H1 (cell line): Measurements from ENCODE around the gene FSD1. TPM values are rescaled to one million over a fixed set of nuclear protein-coding genes. Genes with fewer than 3 reads are reported as not detected.

Source experiments
- CTCF ChIA-PET: fragments of 300-600 bp; sonication (Branson Sonifier 250); formaldehyde crosslinking; loops from one replicate; lab custom pipeline; 2021; ENCODE audit not compliant: partially characterized antibody; lab: Charles Lee
- POLR2A ChIA-PET: fragments of 300-600 bp; sonication (Branson Sonifier 250); formaldehyde crosslinking; loops from one replicate; lab custom pipeline; 2021; ENCODE audit warnings: inconsistent platforms; ENCODE audit not compliant: partially characterized antibody; lab: Charles Lee
- DNase-seq, 2 experiments: peaks; one replicate each; pipeline versions ENCODE4 v3.0.0 to v3.0.0-alpha.2; 2010 to 2022; ENCODE audit warnings: low spot score in 2 of 2, low read depth in 1 of 2, mixed read lengths in 1 of 2
- FAIRE-seq: peaks from 2 replicates; lab custom pipeline; 2011; peaks lifted over from hg19 to GRCh38; lab: Jason Lieb, UNC
- H2AFZ ChIP-seq: 2 replicates; pipeline ENCODE4 v1.8.1; 2012; ENCODE audit warnings: low read length, inconsistent platforms
- H2AK5ac ChIP-seq: 2 replicates; pipeline ENCODE4 v1.6.1; 2013; ENCODE audit warnings: low read depth, low read length
- H2BK120ac ChIP-seq: replicated peaks from 2 replicates; pipeline ENCODE3; 2013; ENCODE audit warnings: low read depth, low read length, inconsistent platforms
- H2BK12ac ChIP-seq: 2 replicates; pipeline ENCODE4 v1.6.1; 2013; ENCODE audit warnings: low read depth, low read length
- H2BK15ac ChIP-seq: 2 replicates; pipeline ENCODE4 v1.6.1; 2013; ENCODE audit warnings: low read length
- H2BK20ac ChIP-seq: 2 replicates; pipeline ENCODE4 v1.6.1; 2013; ENCODE audit warnings: low read length
- H2BK5ac ChIP-seq: 2 replicates; pipeline ENCODE4 v1.6.1; 2013; ENCODE audit warnings: low read depth, low read length
- H3K14ac ChIP-seq: 2 replicates; pipeline ENCODE4 v1.6.1; 2013; ENCODE audit warnings: inconsistent platforms; ENCODE audit not compliant: insufficient read length
- H3K18ac ChIP-seq: 2 replicates; pipeline ENCODE4 v1.6.1; 2013; ENCODE audit warnings: low read length; ENCODE audit errors: extremely low read depth
- H3K23ac ChIP-seq: 2 replicates; pipeline ENCODE4 v1.6.1; 2013; ENCODE audit warnings: inconsistent platforms; ENCODE audit not compliant: insufficient read length
- H3K23me2 ChIP-seq: 2 replicates; pipeline ENCODE4 v1.6.1; 2013; ENCODE audit warnings: low read depth, low read length
- H3K27ac ChIP-seq: 2 replicates; pipeline ENCODE4 v1.6.1; 2011; ENCODE audit warnings: low read depth, low read length, inconsistent platforms
- H3K27me3 ChIP-seq, 4 experiments: replicated peaks in 1 of 4; 1 replicate in 1 of 4; 2 replicates in 3 of 4; pipeline versions ENCODE4 v1.6.1 to v1.8.1; 2011 to 2013; ENCODE audit warnings: low read length in 3 of 4, mild to moderate bottlenecking in 3 of 4, inconsistent platforms in 2 of 4, mixed read lengths in 2 of 4, moderate library complexity in 1 of 4; ENCODE audit not compliant: control insufficient read depth in 3 of 4, insufficient read depth in 3 of 4; ENCODE audit errors: extremely low read depth in 1 of 4
- H3K36me3 ChIP-seq, 4 experiments: 2 replicates each; pipeline versions ENCODE4 v1.6.1 to v1.8.1; 2011 to 2013; ENCODE audit warnings: mild to moderate bottlenecking in 4 of 4, low read length in 3 of 4, moderate library complexity in 2 of 4, control low read depth in 1 of 4, inconsistent platforms in 1 of 4; ENCODE audit not compliant: insufficient read depth in 4 of 4, control insufficient read depth in 2 of 4
- H3K4ac ChIP-seq: replicated peaks from 2 replicates; pipeline ENCODE3; 2013; ENCODE audit warnings: low read length, low read depth, mixed read lengths, inconsistent platforms; ENCODE audit not compliant: insufficient read length
- H3K4me1 ChIP-seq, 4 experiments: replicated peaks in 1 of 4; 1 replicate in 1 of 4; 2 replicates in 3 of 4; pipeline versions ENCODE4 v1.6.1 to v1.8.1; 2011 to 2013; ENCODE audit warnings: low read length in 3 of 4, inconsistent platforms in 2 of 4, mixed read lengths in 1 of 4; ENCODE audit not compliant: insufficient read depth in 4 of 4, control insufficient read depth in 3 of 4
- H3K4me2 ChIP-seq, 2 experiments: 2 replicates each; pipeline versions ENCODE4 v1.6.1 to v1.8.1; 2011 to 2013; ENCODE audit warnings: low read depth in 2 of 2, low read length in 2 of 2, control low read depth in 1 of 2, inconsistent platforms in 1 of 2, mild to moderate bottlenecking in 1 of 2; ENCODE audit not compliant: insufficient read depth in 1 of 2
- H3K4me3 ChIP-seq, 4 experiments: fragments of 200-600, 300-600 bp in 1 of 4; sonication (generic), shearing (Covaris generic), sonication (Bioruptor Twin) in 1 of 4; 2 replicates each; pipeline versions ENCODE4 v1.5.1 to v1.8.1; 2011 to 2016; ENCODE audit warnings: low read length in 4 of 4, low read depth in 3 of 4, control low read depth in 2 of 4, inconsistent platforms in 2 of 4, mild to moderate bottlenecking in 2 of 4, mixed read lengths in 1 of 4, moderate library complexity in 1 of 4; ENCODE audit not compliant: insufficient read depth in 2 of 4; ENCODE audit errors: extremely low read depth in 1 of 4
- H3K56ac ChIP-seq: replicated peaks from 2 replicates; pipeline ENCODE3; 2013; ENCODE audit warnings: low read depth, mild to moderate bottlenecking, mixed read lengths, low read length, inconsistent platforms; ENCODE audit not compliant: insufficient read length
- H3K79me1 ChIP-seq: 2 replicates; pipeline ENCODE4 v1.6.1; 2013; ENCODE audit warnings: low read depth, low read length, control low read depth
- H3K79me2 ChIP-seq, 2 experiments: 2 replicates each; pipeline versions ENCODE4 v1.6.1 to v1.8.1; 2012 to 2013; ENCODE audit warnings: low read length in 2 of 2, mild to moderate bottlenecking in 2 of 2, inconsistent platforms in 1 of 2; ENCODE audit not compliant: insufficient read depth in 2 of 2, control insufficient read depth in 1 of 2
- H3K9ac ChIP-seq, 4 experiments: replicated peaks in 1 of 4; 1 replicate in 1 of 4; 2 replicates in 3 of 4; pipeline versions ENCODE4 v1.6.1 to v1.8.1; 2011 to 2013; ENCODE audit warnings: low read depth in 3 of 4, low read length in 3 of 4, control low read depth in 2 of 4, mild to moderate bottlenecking in 2 of 4, moderate library complexity in 2 of 4, inconsistent platforms in 1 of 4; ENCODE audit errors: extremely low read depth in 1 of 4
- H3K9me3 ChIP-seq, 2 experiments: 2 replicates each; pipeline versions ENCODE4 v1.6.1 to v1.8.1; 2012 to 2013; ENCODE audit warnings: mild to moderate bottlenecking in 2 of 2, moderate library complexity in 2 of 2, control low read depth in 1 of 2, inconsistent platforms in 1 of 2, low read depth in 1 of 2, low read length in 1 of 2, mixed read lengths in 1 of 2; ENCODE audit not compliant: insufficient read depth in 2 of 2
- H4K20me1 ChIP-seq, 2 experiments: replicated peaks in 1 of 2; 2 replicates each; pipeline versions ENCODE3 to v1.8.1; 2011 to 2013; ENCODE audit warnings: inconsistent platforms in 2 of 2, low read length in 2 of 2, mild to moderate bottlenecking in 1 of 2; ENCODE audit not compliant: insufficient read depth in 2 of 2, control insufficient read depth in 1 of 2
- H4K5ac ChIP-seq: 2 replicates; pipeline ENCODE4 v1.6.1; 2013; ENCODE audit warnings: low read length, low read depth, mixed read lengths, inconsistent platforms; ENCODE audit not compliant: insufficient read length
- H4K8ac ChIP-seq: 2 replicates; pipeline ENCODE4 v1.8.0; 2013; ENCODE audit warnings: mild to moderate bottlenecking, moderate library complexity, low read length, inconsistent platforms; ENCODE audit not compliant: insufficient read depth; ENCODE audit errors: extremely low read depth
- H4K91ac ChIP-seq: replicated peaks from 2 replicates; pipeline ENCODE3; 2013; ENCODE audit warnings: low read length, mixed read lengths, inconsistent platforms; ENCODE audit not compliant: insufficient read length
- CBX8 ChIP-seq: fragments of 300-800, 300-1000 bp; sonication (generic); IDR thresholded peaks from 2 replicates; pipeline ENCODE4 v1.7.1; 2016; ENCODE audit warnings: low read depth, low read length, borderline replicate concordance
- CREB1 ChIP-seq: IDR thresholded peaks from 2 replicates; pipeline ENCODE4 v1.6.1; 2012; ENCODE audit warnings: inconsistent platforms
- HDAC6 ChIP-seq: IDR thresholded peaks from one replicate; pipeline ENCODE4 v1.7.1; 2012; ENCODE audit warnings: low read depth, mild to moderate bottlenecking, inconsistent platforms, low read length, moderate library complexity
- POLR2A ChIP-seq, 2 experiments: IDR thresholded peaks; 1 replicate in 1 of 2; 2 replicates in 1 of 2; pipeline ENCODE4 v1.6.1; 2011; ENCODE audit warnings: low read depth in 2 of 2, low read length in 2 of 2, mild to moderate bottlenecking in 2 of 2; ENCODE audit errors: control extremely low read depth in 1 of 2
- SAP30 ChIP-seq: fragments of 300-600 bp; sonication (generic); IDR thresholded peaks from 2 replicates; pipeline ENCODE4 v1.7.1; 2012; ENCODE audit warnings: low read length, moderate library complexity, mild to moderate bottlenecking, inconsistent platforms; ENCODE audit not compliant: insufficient read depth, insufficient replicate concordance
- SIN3A ChIP-seq, 2 experiments: IDR thresholded peaks in 1 of 2; conservative IDR thresholded peaks in 1 of 2; 2 replicates each; pipeline ENCODE4 v1.6.1; 2011 to 2012; ENCODE audit warnings: low read length in 2 of 2, improper control_type of control experiment in 1 of 2, low read depth in 1 of 2, mild to moderate bottlenecking in 1 of 2
- SIX5 ChIP-seq: IDR thresholded peaks from 2 replicates; pipeline ENCODE4 v1.6.1; 2011; ENCODE audit warnings: mild to moderate bottlenecking, low read depth, low read length
- SP1 ChIP-seq: IDR thresholded peaks from 2 replicates; pipeline ENCODE4 v1.6.1; 2011; ENCODE audit warnings: low read depth, low read length
- TAF1 ChIP-seq: IDR thresholded peaks from 2 replicates; pipeline ENCODE4 v1.6.1; 2011; ENCODE audit warnings: mild to moderate bottlenecking, low read depth, low read length
- TEAD4 ChIP-seq: IDR thresholded peaks from 2 replicates; pipeline ENCODE4 v1.6.1; 2012; ENCODE audit warnings: low read depth, low read length, inconsistent platforms, mixed read lengths
- WGBS, 2 experiments: shearing (Covaris generic) in 1 of 2; methylation state at CpG; one replicate each; pipeline versions ENCODE4 v1.1.6 to v1.1.7; 2013 to 2015; ENCODE audit warnings: low lambda C conversion rate in 2 of 2, mixed read lengths in 2 of 2, inconsistent platforms in 1 of 2, low coverage in 1 of 2, missing lambda C conversion rate in 1 of 2; ENCODE audit not compliant: insufficient replicate concordance in 2 of 2, insufficient coverage in 1 of 2, insufficient read length in 1 of 2; ENCODE audit errors: extremely low coverage in 1 of 2, missing lambda C conversion rate in 1 of 2; 5-methylcytosine and 5-hydroxymethylcytosine counted together
- polyA plus RNA-seq, 7 experiments: library from polyadenylated mRNA; depleted of rRNA in 3 of 7; stranded (reverse) in 5 of 7; unstranded in 2 of 7; fragments of >200 nt in 5 of 7; fragments of 200-250 nt in 2 of 7; gene quantifications; 1 replicate in 5 of 7; 2 replicates in 1 of 7; 4 replicates in 1 of 7; pipeline versions ENCODE4 v1.2.1 to v1.2.3, GENCODE V29; 2011 to 2013; ENCODE audit warnings: missing spikeins in 2 of 7, mixed read lengths in 2 of 7
- total RNA-seq: library from RNA; stranded (reverse); fragmentation: NEBNext Ultra II Directional; extraction: Animal tissue kit (Norgen Biotek cat#: 25700); gene quantifications from 2 replicates; pipeline ENCODE4 v1.2.1, GENCODE V29; 2021
- TF ChIP-seq, protein P1 (sequence below): IDR thresholded peaks from 2 replicates; pipeline ENCODE4 v1.6.1; 2012; ENCODE audit warnings: low read length, inconsistent platforms

Gene FSD1
- total and polyA plus RNA-seq, 2 of the 8 experiments (the other 6 are each of a cell fraction or from before 2014, with no cell fraction given): 58.8 to 181 TPM

DNA sequence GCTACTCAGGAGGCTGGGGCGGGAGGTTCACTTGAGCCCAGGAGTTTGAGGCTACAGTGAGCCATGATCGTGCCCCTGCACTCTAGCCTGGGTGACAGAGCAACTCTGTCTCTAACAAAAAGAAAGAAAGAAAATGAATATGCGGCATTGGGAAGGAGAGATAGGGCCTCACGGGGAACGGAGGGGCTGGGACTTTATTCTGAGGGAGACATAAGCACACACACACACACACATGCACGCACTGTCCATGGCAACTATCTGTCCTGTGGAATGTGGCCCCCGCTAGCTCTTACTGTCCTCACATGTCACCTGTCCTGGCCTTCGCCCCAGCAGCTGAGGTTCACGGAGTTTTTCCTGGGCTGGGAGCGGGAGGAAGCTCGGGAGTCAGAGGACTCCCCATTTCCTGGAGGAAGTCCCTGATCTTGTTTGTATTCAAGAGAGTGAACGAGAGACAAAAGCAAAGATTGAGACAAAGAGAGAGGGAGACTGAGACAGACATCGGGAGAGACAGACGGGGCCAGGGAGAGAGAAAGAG is 33.6 kb downstream of the FSD1 start:
- H3K23ac ChIP-seq: no peak overlapping the region
- peaks cover 0 to 9% (median 4%) of the 10 kb centered on the region in 4 experiments; a peak in 4 of 7 replicates for H3K4me1 ChIP-seq
- CTCF ChIA-PET: interaction anchor here (1.0 to 20.4 kb wide), 6 partner anchors 8 to 66 kb away, joined by 3 to 311 read pairs (median 3); partner anchors contain the start of gene SHD
- no peak overlapping the region for H3K56ac ChIP-seq
- peak overlapping the region; percentile 62; the same call in 1 of the 2 replicates for H3K18ac ChIP-seq
- no peak overlapping the region for H4K8ac ChIP-seq
- H4K91ac ChIP-seq: no peak overlapping the region
- no peaks in the 10 kb centered on the region for H3K9me3 ChIP-seq
- H4K20me1 ChIP-seq: peaks cover 0 to 10% of the 10 kb centered on the region in 2 experiments
- H3K79me1 ChIP-seq: no peaks in the 10 kb centered on the region
- DNase-seq (no peak), FAIRE-seq (no peak)
- peak overlapping the region; percentile 77; the same call in 1 of the 2 replicates for H2BK12ac ChIP-seq
- H3K27me3 ChIP-seq: no peaks in the 10 kb centered on the region
- no peak overlapping the region for H2AK5ac ChIP-seq
- H3K23me2 ChIP-seq: peaks cover 28% of the 10 kb centered on the region
- H3K79me2 ChIP-seq: no peaks in the 10 kb centered on the region
- peak overlapping the region; percentile 20 to 52 (median 22); a peak in 6 of 8 replicates for H3K4me3 ChIP-seq
- 46% methylated on average over 12 of the region's 14 CpGs; no CpG with 5 or more reads in 1 of the 2 experiments for WGBS, 2 experiments
- H3K4ac ChIP-seq: no peak overlapping the region
- H3K9ac ChIP-seq: peak overlapping the region in 3 of 4 experiments; percentile 17 to 68 (median 25); a peak in 5 of 7 replicates
- no peak overlapping the region for H2BK120ac ChIP-seq
- H2AFZ ChIP-seq: no peak overlapping the region
- no peak overlapping the region for H2BK5ac ChIP-seq
- no peak overlapping the region for H3K14ac ChIP-seq
- 0 out of 2 replicates have a peak overlapping the region, but pooled peaks have one; percentile 7 for H2BK20ac ChIP-seq
- peak overlapping the region; percentile 73 to 74 for H3K4me2 ChIP-seq
- no peak overlapping the region for H4K5ac ChIP-seq
- H2BK15ac ChIP-seq: peak overlapping the region; percentile 90; the same call in 1 of the 2 replicates
- no peak overlapping the region for H3K27ac ChIP-seq
- H3K36me3 ChIP-seq: peaks cover 0 to 3% (median 0%) of the 10 kb centered on the region in 4 experiments; a peak in 2 of 8 replicates
- POLR2A ChIA-PET: interaction anchor here (0.7 to 1.8 kb wide), 7 partner anchors 8 to 79 kb away, joined by 3 to 9 read pairs (median 3); partner anchors contain the start of gene SH3GL1
- TF ChIP-seq SIN3A (conservative IDR thresholded peaks at IDR 0.05 in 1 of 2, IDR thresholded peaks at IDR 0.05 in 1 of 2; ENCODE audit: low read depth in 1 of 2, low read length in 2 of 2) (0 out of 4 replicates have a peak, but pooled peaks of 1 of the 2 experiments have one; percentile 14), CREB1 (no peak), SIX5 (no peak), SP1 (no peak), TEAD4 (no peak), POLR2A (IDR thresholded peaks at IDR 0.05; ENCODE audit: control extremely low read depth in 1 of 2, low read depth in 2 of 2, low read length in 2 of 2) (peak in 1 of 2 experiments; percentile 42; a peak in 1 of 3 replicates), SAP30 (no peak), HDAC6 (no peak), TAF1 (0 out of 2 replicates have a peak, but pooled peaks have one; percentile 5), CBX8 (no peak)
- TF ChIP-seq, protein P1, sequence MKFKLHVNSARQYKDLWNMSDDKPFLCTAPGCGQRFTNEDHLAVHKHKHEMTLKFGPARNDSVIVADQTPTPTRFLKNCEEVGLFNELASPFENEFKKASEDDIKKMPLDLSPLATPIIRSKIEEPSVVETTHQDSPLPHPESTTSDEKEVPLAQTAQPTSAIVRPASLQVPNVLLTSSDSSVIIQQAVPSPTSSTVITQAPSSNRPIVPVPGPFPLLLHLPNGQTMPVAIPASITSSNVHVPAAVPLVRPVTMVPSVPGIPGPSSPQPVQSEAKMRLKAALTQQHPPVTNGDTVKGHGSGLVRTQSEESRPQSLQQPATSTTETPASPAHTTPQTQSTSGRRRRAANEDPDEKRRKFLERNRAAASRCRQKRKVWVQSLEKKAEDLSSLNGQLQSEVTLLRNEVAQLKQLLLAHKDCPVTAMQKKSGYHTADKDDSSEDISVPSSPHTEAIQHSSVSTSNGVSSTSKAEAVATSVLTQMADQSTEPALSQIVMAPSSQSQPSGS: no peak
